AG04450 (cell line): ENCODE data around the gene SLC16A5. TPM values are rescaled to one million over a fixed set of nuclear protein-coding genes. Genes with fewer than 3 reads are reported as not detected.

ENCODE experiments used
- CTCF ChIA-PET: fragments of 300-600, 350-600 bp; formaldehyde crosslinking; extraction: SDS; loops from one replicate; lab custom pipeline; 2022; ENCODE audit warnings: antibody characterized with exemption, inconsistent platforms; lab: Charles Lee
- POLR2A ChIA-PET: fragments of 350-600 bp; formaldehyde crosslinking; extraction: SDS; loops from one replicate; lab custom pipeline; 2021; ENCODE audit warnings: antibody characterized with exemption, inconsistent platforms; lab: Yijun Ruan, JAX
- DNase-seq: peaks from one replicate; pipeline ENCODE4 v3.0.0-alpha.2; 2011; ENCODE audit warnings: low read depth, low spot score
- H3K27ac ChIP-seq: one replicate; pipeline ENCODE4 v1.5.1; 2012; ENCODE audit warnings: low read depth, low read length, control low read depth
- H3K27me3 ChIP-seq: one replicate; pipeline ENCODE4 v1.6.0; 2012; ENCODE audit warnings: low read length; ENCODE audit not compliant: control insufficient read depth, insufficient read depth
- H3K4me3 ChIP-seq: 2 replicates; pipeline ENCODE4 v1.5.1; 2011; ENCODE audit warnings: mild to moderate bottlenecking, low read depth, low read length, control low read depth
- H3K9me3 ChIP-seq: 2 replicates; pipeline ENCODE4 v1.5.1; 2012; ENCODE audit warnings: low read length; ENCODE audit not compliant: control insufficient read depth, insufficient read depth
- CTCF ChIP-seq: IDR thresholded peaks from 2 replicates; pipeline ENCODE4 v1.5.1; 2011; ENCODE audit warnings: low read depth, low read length, control low read depth, inconsistent platforms
- polyA plus RNA-seq: library from polyadenylated mRNA; depleted of rRNA; stranded (reverse); fragments of >200 nt; gene quantifications from 2 replicates; pipeline ENCODE4 v1.2.3, GENCODE V29; 2011

SLC16A5 gene
- polyA plus RNA-seq, 1 experiment, result 2.9 TPM

DNA sequence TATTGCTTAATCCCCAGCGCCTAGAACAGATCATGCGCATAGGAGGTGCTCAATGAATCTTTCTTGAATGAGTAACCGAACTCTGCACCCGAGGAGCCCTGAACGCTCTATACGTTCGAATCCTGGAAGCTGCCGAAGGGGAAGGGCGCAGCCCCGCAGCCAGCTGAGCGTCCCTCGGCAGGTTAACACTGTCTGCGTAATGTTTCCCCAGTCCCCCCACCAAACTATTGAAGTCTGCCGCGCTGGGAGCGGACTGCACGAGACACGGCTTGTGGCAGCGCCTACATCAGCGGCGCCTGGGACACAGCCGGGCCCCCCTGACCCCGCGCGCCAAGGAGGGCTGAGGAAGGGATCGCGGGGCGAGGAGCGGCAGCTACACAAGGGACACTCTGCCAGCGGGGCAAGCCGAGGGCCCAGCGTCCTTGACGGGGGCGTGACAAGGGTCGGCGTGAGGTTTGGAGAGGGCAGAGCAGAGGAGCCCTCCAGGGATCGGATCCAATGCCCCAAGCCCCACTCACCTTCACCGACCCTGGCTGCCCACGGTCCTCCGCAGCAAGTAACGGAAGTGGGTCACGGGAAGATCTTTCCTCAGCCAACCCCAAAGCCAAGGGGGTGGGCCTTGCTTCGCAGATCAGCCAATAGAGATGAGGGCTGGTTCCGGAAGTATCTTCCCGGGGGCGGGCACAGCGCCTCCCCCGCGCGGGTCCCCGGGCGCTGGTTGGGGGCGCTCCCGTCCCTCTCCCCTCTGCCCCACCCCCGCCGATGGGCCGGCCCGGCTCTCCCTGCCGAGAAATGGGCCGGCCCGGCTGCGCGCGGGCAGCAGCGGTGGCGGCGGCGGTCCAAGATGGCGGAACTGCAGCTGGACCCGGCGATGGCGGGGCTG is 41.1 kb upstream of the SLC16A5 start, which contains the start of the genes ATP5PD and KCTD2:
ATP5PD (minus strand) TSS at position 563 of the 883 bp plus-strand sequence. CDS start 4,319 bp downstream, outside the sequence.
KCTD2 (plus strand) TSS at position 819 of the 883 bp plus-strand sequence; CDS start at position 845, 26 bp downstream.
- CTCF ChIA-PET, result no interaction called here
- no peak for TF ChIP-seq CTCF
- peak; percentile 90 for DNase-seq
- peak within 1 kb of the TSS; percentile 98 for H3K4me3 ChIP-seq
- H3K27ac ChIP-seq, result peak within 1 kb of the TSS; percentile 97
- POLR2A ChIA-PET, result interaction anchor here (0.6 to 1.0 kb wide), 3 partner anchors 12 to 30 kb away, joined by 4 to 7 read pairs (median 7); no protein-coding TSS in a partner anchor
- no peaks in the 10 kb centered on the region for H3K27me3 ChIP-seq
- H3K9me3 ChIP-seq, result no peaks in the 10 kb centered on the region; the same call in 1 of the 2 replicates

DNA sequence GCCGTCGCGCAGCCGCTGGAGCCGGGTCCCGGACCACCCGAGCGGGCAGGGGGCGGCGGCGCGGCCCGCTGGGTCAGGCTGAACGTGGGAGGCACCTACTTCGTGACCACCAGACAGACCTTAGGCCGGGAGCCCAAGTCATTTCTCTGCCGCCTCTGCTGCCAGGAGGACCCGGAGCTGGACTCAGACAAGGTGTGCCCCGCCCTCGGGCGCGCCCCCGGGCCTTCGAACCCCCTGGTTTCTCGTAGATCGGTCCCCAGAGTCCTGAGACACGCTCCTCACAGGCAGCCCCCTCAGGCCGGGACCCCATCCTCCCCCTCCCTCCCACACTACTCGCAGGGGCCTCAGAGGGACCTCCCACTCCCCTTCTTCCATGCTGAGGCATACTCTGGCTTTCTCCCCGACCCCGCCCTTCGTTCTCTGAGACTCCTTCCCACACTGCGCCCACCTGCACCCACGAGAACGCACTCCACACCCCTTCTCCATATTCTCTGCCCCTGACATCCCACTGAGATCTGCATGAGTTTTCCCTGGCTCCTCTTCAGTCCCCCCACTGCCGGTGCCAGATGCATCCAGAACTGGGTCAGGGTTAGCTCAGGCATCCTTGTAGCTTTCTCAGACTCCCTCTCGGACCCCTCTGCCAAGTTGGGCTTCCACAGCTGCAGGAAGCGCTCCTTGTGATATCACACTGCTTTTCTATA is 40.2 kb upstream of the SLC16A5 start:
- H3K27me3 ChIP-seq, result no peaks in the 10 kb centered on the region
- no peak for TF ChIP-seq CTCF
- peak overlapping the region; percentile 98 for H3K4me3 ChIP-seq
- H3K9me3 ChIP-seq, result no peaks in the 10 kb centered on the region; the same call in 1 of the 2 replicates
- ChIA-PET CTCF (interaction anchor here (1.2 to 1.3 kb wide), 2 partner anchors 98 to 124 kb away, joined by 3 to 7 read pairs; no protein-coding TSS in a partner anchor), POLR2A (interaction anchor here (0.6 to 1.0 kb wide), 3 partner anchors 13 to 85 kb away, joined by 3 to 4 read pairs (median 4); partner anchors contain the start of gene MRPL58)
- no peak overlapping the region for H3K27ac ChIP-seq
- DNase-seq, result no peak

GRCh38 chr17:75048249-75048878 is 39.4 kb upstream of the SLC16A5 start:
- POLR2A ChIA-PET, result interaction anchor here (0.6 to 1.0 kb wide), 3 partner anchors 25 to 48 kb away, joined by 3 to 5 read pairs (median 4); partner anchors contain the start of gene MRPL58
- H3K27ac ChIP-seq, result no peak overlapping the region
- TF ChIP-seq CTCF, result no peak
- H3K27me3 ChIP-seq, result no peaks in the 10 kb centered on the region
- peak overlapping the region; percentile 98 for H3K4me3 ChIP-seq
- CTCF ChIA-PET, result interaction anchor here (0.7 to 2.2 kb wide), 8 partner anchors 12 to 123 kb away, joined by 3 to 15 read pairs (median 4); no protein-coding TSS in a partner anchor
- no peak for DNase-seq
- no peaks in the 10 kb centered on the region; the same call in 1 of the 2 replicates for H3K9me3 ChIP-seq

GRCh38 chr17:75049057-75049456 is 38.7 kb upstream of the SLC16A5 start:
- CTCF ChIA-PET, result interaction anchor here (0.6 to 2.2 kb wide), 8 partner anchors 11 to 153 kb away, joined by 3 to 15 read pairs (median 4); no protein-coding TSS in a partner anchor
- DNase-seq, result no peak
- Histone ChIP-seq H3K9me3 (no peaks in the 10 kb centered on the region; the same call in 1 of the 2 replicates), H3K27me3 (no peaks in the 10 kb centered on the region), H3K27ac (no peak overlapping the region), H3K4me3 (no peak overlapping the region)
- no peak for TF ChIP-seq CTCF
- POLR2A ChIA-PET, result interaction anchor here (0.6 to 0.8 kb wide), 2 partner anchors 24 to 47 kb away, joined by 3 to 5 read pairs; no protein-coding TSS in a partner anchor
